Muscle layer of colon (tissue), 2 donors: Measurements from ENCODE around the gene CALD1.
A peak's percentile ranks its signal among the peaks of the same experiment; 100 is the strongest.

Experiments used
- H3K27ac ChIP-seq: one replicate; pipeline ENCODE4 v1.7.0; 2013; ENCODE audit warnings: low read depth, mild to moderate bottlenecking, low read length, moderate library complexity
- H3K27me3 ChIP-seq, 2 donors: one replicate each; pipeline ENCODE4 v1.7.0; 2013; ENCODE audit warnings: low read length in 2 of 2, mild to moderate bottlenecking in 2 of 2; ENCODE audit not compliant: insufficient read depth in 2 of 2, control insufficient read depth in 1 of 2
- H3K36me3 ChIP-seq: one replicate; pipeline ENCODE4 v1.7.0; 2013; ENCODE audit warnings: mild to moderate bottlenecking, low read length; ENCODE audit not compliant: insufficient read depth
- H3K4me1 ChIP-seq: one replicate; pipeline ENCODE4 v1.7.0; 2013; ENCODE audit warnings: mild to moderate bottlenecking, low read length; ENCODE audit not compliant: insufficient read depth
- H3K4me3 ChIP-seq, 2 donors: one replicate each; pipeline ENCODE4 v1.7.0; 2013; ENCODE audit warnings: low read length in 2 of 2, low read depth in 1 of 2, mild to moderate bottlenecking in 1 of 2, moderate library complexity in 1 of 2
- H3K9ac ChIP-seq: one replicate; pipeline ENCODE4 v1.7.0; 2013; ENCODE audit warnings: low read length
- H3K9me3 ChIP-seq: one replicate; pipeline ENCODE4 v1.7.0; 2013; ENCODE audit warnings: mild to moderate bottlenecking, low read length
- donor health status: abdominal sarcoma.
- donor health status: Adenocarcinoma of cecum.

The CALD1 gene

DNA sequence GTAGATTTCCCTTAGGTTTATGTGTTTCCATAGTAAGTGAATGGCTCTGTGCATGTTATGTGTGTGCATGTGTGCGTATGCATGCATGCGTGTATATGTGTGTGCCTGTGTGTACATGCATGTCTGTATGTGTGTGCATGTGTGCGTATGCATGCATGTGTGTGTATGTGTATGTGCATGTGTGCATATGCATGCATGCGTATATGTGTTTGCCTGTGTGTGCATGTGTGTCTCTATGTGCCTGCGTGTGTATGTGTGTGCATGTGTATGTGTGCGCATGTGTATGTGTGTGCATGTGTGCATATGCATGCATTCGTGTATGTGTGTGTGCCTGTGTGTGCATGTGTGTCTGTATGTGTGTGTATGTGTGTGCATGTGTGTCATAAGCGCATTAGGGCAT, 108.1 kb downstream of the CALD1 start:
- H3K27ac ChIP-seq: no peak overlapping the region
- H3K4me3 ChIP-seq: no peak overlapping the region
- H3K9ac ChIP-seq: no peak overlapping the region
- no peaks in the 10 kb centered on the region for H3K27me3 ChIP-seq
- H3K36me3 ChIP-seq: peaks cover 14% of the 10 kb centered on the region
- peaks cover 44% of the 10 kb centered on the region for H3K4me1 ChIP-seq
- H3K9me3 ChIP-seq: no peaks in the 10 kb centered on the region

DNA sequence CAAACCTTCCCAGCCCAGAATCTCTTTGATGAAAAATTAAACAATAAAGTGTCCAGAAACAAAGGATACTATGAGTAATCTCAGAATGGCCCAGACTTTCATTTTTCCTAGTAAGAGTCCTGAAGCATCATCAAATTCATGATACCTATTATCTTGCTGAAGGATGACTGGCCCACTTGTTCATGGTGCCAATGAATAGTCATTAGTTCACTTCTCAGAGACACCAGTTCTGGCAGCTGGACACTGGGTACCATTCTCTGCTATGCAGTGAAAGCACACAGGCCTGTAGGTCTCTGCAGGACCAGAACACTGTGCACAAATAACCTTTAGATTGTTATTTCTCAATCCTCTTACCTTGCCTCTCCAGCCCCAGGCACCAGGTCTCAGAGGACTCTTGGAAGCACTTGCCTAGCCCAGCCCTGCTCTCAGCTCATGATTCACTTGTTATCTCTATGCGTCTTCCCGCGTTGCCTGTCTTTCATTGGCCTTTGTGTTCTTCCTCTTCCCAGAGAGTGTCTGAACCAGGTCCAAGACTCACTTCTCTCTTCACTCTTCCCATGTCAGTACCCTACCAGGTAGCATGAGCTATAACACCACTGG, 108.8 kb downstream of the CALD1 start:
- Histone ChIP-seq H3K4me3 (no peak overlapping the region), H3K27ac (no peak overlapping the region), H3K4me1 (peaks cover 52% of the 10 kb centered on the region), H3K9me3 (no peaks in the 10 kb centered on the region), H3K36me3 (peaks cover 14% of the 10 kb centered on the region), H3K27me3 (no peaks in the 10 kb centered on the region), H3K9ac (no peak overlapping the region)

DNA sequence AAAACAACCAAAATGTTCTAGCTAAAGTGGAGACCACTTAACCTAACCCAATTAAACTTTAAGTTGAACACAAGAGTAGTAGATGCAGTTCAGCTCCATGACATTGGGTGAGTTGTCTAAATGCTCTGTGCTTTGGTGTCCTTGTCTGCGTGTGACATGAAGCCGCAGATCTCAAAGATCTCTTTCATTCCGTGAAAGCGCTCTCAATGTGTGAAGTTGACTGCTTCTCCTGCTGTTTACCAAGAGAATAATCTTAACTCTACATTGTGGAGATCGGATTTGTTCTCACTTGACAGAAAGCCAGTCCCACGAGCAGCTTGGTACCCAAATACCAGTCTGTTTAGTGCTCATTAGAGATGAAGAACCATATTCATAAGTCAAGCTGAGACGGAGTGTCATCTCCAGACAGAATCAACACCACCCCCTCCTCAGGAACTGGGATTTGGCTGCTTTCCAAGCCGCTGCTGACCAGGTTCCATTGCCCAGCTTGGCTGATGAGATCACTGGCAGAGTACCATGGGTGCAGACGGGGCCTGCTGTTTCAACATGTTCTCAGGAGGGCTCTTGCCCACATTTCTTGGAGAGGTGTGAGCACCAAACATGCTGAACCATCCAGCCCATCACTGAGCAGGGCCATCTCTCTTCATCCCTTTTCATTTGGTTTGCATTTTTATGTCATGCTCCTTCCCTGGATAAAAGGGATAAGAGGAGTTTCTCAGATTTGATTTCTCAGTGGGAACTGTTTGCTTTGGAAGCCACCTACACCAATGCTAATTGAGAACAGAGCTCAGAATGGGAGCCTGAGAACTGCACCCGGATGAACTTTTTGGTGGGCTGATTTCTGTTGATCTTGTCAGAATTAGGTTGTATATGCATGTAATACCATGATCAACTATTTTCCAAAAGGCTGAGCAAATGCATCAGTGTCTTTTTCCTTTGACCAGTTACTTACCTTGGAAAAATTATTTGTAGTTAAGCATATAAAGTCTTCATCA, 111.1 kb downstream of the CALD1 start:
- peaks cover 14% of the 10 kb centered on the region for H3K36me3 ChIP-seq
- no peak overlapping the region for H3K9ac ChIP-seq
- H3K27ac ChIP-seq: peak overlapping the region; percentile 72
- H3K27me3 ChIP-seq: no peaks in the 10 kb centered on the region
- no peaks in the 10 kb centered on the region for H3K9me3 ChIP-seq
- peak overlapping the region in 1 of 2 donors; percentile 60 for H3K4me3 ChIP-seq
- peaks cover 56% of the 10 kb centered on the region for H3K4me1 ChIP-seq

DNA sequence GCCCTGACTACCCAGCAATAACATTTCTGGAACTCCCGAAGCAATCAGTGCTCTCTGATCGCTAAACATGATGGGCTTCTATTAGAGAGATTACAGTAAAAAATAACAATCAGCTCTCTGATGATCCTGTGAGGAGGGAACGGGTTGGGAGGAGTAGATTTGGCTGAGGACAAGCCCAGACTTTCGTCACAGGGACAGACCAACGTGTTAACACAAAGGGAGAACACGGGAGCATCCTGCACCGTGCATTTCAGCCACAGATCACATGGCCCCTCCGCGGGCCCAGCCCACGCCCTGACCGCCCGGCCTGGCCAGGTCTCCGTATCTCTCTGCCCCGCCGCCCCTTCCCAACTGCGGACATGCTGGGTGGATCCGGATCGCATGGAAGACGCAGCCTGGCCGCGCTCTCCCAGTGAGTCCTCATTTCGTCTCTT, 111.8 kb downstream of the CALD1 start:
- peaks cover 49% of the 10 kb centered on the region for H3K4me1 ChIP-seq
- H3K9me3 ChIP-seq: no peaks in the 10 kb centered on the region
- H3K9ac ChIP-seq: no peak overlapping the region
- peak overlapping the region; percentile 72 for H3K27ac ChIP-seq
- no peaks in the 10 kb centered on the region for H3K27me3 ChIP-seq
- H3K36me3 ChIP-seq: peaks cover 14% of the 10 kb centered on the region
- H3K4me3 ChIP-seq: peak overlapping the region in 1 of 2 donors; percentile 60

DNA sequence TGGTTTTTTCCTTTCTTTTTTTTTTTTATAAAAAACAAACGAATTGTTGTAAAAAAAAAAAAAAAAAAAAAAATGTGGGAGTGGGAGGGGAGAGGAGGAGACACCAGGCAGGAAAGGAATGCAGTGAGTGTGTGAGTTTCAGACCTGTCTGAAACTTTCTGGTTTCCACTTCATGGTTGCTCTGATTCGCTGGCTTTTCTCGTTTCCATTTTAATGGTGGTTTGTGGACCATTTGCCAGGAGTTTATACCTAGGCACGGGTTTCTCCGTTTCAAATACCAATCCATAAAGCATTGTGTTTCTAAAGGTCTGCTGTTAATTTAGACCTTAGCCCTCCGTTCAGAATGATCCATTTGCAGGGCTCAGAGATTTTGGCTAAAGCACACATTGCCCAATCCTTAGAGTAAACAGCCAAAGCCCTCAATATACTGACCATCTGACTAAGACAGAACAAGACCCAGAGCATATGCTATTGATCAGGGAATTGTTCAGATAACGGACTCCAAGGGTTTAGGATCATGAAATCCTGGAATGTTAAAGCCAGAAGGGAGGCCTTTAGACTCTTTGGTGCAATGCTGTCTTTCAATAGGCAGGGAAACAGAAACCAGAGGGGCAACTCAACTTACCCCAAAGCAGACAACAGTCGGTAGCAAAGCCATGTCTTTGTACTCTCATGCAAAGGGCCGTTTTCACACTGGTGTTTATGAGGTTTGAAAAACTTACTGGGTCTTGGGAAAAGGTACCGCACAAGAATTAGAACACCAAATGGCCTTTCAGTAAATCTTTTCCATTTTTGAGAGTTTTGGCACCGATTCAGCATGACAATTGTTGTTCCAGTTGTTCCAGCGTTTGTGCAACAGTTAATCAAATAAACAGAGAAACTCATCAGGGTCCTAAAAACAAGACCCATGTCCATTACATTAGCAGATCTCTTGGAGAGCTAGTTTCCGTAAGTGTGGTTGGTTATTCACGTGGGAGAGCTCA, 112.6 kb downstream of the CALD1 start:
- no peaks in the 10 kb centered on the region for H3K9me3 ChIP-seq

DNA sequence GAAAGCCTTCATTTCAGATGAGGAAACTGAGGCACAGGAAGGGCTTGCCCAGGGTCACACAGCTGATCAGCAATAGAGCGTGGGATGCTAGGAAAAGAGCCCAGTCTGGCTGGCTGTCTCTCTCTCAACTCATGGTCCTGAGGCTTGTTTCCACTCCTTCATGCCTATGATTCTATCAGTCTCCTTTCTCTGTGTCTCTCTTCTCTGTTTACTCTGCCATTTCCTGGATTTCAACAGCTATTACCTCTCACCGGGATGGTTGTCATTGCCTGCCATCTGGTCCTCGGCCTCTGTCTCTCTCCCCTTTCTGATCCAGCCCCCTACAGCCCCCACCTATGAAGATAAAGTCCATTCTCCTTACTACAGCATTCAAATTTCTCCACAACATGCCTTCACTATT, 113.5 kb downstream of the CALD1 start:
- Histone ChIP-seq H3K9ac (no peak overlapping the region), H3K27ac (peak overlapping the region; percentile 8), H3K36me3 (peaks cover 18% of the 10 kb centered on the region), H3K4me1 (peaks cover 39% of the 10 kb centered on the region), H3K9me3 (no peaks in the 10 kb centered on the region), H3K27me3 (no peaks in the 10 kb centered on the region), H3K4me3 (peak overlapping the region; percentile 15 to 60)

More for the DNA sequence above, 112.6 kb downstream of the CALD1 start:
- Histone ChIP-seq H3K4me1 (peaks cover 42% of the 10 kb centered on the region), H3K4me3 (peak overlapping the region; percentile 35 to 60), H3K27me3 (no peaks in the 10 kb centered on the region), H3K9ac (peak overlapping the region; percentile 25), H3K27ac (peak overlapping the region; percentile 72), H3K36me3 (peaks cover 14% of the 10 kb centered on the region)

DNA sequence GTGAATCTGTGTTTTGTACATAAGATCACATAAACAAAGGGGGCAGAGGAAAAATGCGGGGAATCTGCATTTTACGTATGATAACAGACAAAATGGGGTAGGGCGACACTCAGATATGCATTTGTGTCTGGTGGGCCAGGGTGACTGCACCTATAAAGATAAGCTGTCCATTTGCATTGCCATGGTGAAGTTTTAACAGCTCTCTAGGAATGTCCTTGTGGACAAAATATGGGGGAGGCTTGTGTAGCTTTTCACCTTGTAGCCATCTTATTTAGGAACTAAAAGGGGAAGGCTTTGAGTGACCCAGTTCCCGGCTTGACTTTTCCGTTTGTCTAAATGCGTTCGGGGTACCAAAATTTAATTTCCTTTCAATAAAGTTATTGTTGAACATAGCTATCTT, 114.5 kb downstream of the CALD1 start:
- H3K4me3 ChIP-seq: no peak overlapping the region
- no peak overlapping the region for H3K27ac ChIP-seq
- peaks cover 39% of the 10 kb centered on the region for H3K4me1 ChIP-seq

DNA sequence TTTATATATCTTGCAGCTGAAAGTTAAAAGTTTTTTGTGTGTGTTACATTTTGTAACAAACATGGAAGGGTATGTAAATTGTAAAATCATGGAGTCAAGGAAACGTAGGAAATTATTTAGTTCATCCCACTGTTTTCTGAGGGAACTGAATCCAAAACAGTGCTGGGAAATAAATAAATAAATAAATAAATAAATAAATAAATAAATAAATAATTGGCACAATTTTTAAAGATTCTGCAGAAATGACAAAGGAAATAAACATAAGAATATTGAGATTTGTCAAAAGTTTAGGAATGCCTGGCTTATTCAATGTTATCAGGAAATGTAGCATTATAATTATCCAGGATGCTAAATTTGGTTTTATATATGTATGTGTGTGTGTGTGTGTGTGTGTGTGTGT, 115.5 kb downstream of the CALD1 start:
- H3K27me3 ChIP-seq: no peaks in the 10 kb centered on the region
- no peak overlapping the region for H3K4me3 ChIP-seq
- no peak overlapping the region for H3K27ac ChIP-seq
- H3K9ac ChIP-seq: no peak overlapping the region
- peaks cover 45% of the 10 kb centered on the region for H3K4me1 ChIP-seq
- H3K36me3 ChIP-seq: peaks cover 9% of the 10 kb centered on the region
- no peaks in the 10 kb centered on the region for H3K9me3 ChIP-seq

More for the DNA sequence above, 114.5 kb downstream of the CALD1 start:
- Histone ChIP-seq H3K36me3 (peaks cover 9% of the 10 kb centered on the region), H3K9ac (no peak overlapping the region), H3K27me3 (no peaks in the 10 kb centered on the region), H3K9me3 (no peaks in the 10 kb centered on the region)

DNA sequence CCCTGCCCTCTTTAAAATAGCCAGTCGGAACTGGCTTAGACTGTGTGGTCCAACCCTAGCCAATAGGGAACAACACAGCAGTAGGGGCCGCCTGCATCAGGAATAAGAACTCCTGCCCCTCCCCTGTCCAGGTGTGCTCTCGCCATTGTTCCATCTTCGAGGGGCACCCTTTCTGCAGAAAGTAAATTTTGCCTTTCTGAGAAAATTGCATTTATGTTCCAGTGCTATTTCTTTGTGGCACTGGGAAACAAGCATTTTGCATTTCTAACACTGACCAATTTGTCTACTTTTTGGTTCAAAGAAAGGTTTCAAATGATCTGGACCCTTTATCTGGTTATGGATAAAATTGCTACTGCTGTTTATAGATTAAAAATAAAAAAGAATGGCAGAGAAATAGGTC, 116.6 kb downstream of the CALD1 start:
- no peak overlapping the region for H3K4me3 ChIP-seq
- peaks cover 45% of the 10 kb centered on the region for H3K4me1 ChIP-seq
- H3K36me3 ChIP-seq: peaks cover 10% of the 10 kb centered on the region
- H3K27me3 ChIP-seq: no peaks in the 10 kb centered on the region
- no peaks in the 10 kb centered on the region for H3K9me3 ChIP-seq
- no peak overlapping the region for H3K27ac ChIP-seq
- no peak overlapping the region for H3K9ac ChIP-seq

DNA sequence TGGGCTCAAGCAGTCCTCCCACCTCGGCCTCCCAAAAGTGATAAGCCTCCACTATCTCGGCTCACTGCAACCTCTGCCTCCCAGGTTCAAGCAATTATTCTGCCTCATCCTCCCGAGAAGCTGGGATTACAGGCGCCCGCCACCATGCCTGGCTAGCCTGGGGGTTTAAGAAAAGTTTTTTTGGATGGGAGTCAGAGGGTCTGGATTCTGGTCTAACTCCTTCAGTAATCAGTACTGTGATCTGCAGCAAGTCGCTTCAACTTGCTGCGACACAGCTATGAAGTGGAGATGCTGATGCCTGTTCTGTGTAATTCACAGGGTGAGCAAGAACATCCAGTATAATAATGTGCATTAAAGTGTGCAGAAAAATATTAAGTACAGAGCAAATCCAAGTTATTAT, 118.5 kb downstream of the CALD1 start:
- Histone ChIP-seq H3K27ac (no peak overlapping the region), H3K27me3 (no peaks in the 10 kb centered on the region), H3K36me3 (peaks cover 9% of the 10 kb centered on the region), H3K4me1 (peaks cover 46% of the 10 kb centered on the region), H3K9ac (no peak overlapping the region), H3K4me3 (no peak overlapping the region), H3K9me3 (no peaks in the 10 kb centered on the region)

DNA sequence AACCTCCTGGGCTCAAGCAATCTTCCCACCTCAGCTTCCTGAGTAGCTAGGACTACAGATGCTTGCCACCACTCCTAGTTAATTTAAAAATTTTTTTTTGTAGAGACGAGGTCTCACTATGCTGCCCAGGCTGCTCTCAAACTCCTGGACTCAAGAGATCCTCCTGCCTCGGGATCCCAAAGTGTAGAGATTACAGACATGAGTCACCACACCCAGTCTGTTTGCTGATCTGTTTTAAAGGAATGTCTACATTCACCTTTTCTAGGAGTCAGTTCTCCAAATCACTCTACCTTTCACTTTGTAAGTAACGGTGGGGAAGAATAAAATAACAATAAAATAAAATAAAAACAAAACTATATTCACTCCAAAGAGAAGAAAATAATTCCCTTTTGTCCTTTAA, 120.3 kb downstream of the CALD1 start:
- Histone ChIP-seq H3K36me3 (peaks cover 9% of the 10 kb centered on the region), H3K4me1 (peaks cover 44% of the 10 kb centered on the region), H3K9me3 (no peaks in the 10 kb centered on the region), H3K9ac (no peak overlapping the region), H3K27me3 (no peaks in the 10 kb centered on the region), H3K27ac (peak overlapping the region; percentile 19), H3K4me3 (no peak overlapping the region)
